Ramos (cell line): ENCODE measurements around the gene GABRG3.

Experiments used
- in situ Hi-C: fragments of 300-500 bp; cut with MboI; formaldehyde crosslinking; loops from one replicate; pipeline ENCODE4 v1.14.3; 2022; ENCODE audit warnings: low sequenced_read_pairs; ENCODE audit not compliant: unreplicated experiment

Gene GABRG3

GRCh38 chr15:26970712-26971210, at the start of gene GABRG3:
TSS of gene GABRG3 (plus strand) at chr15:26971181.
- in situ Hi-C loops: no loop called here

- in situ Hi-C loops: no loop called here
Observed at GRCh38 chr15:26921433-26921832, 49.5 kb upstream of the GABRG3 start.

- in situ Hi-C loops: no loop called here
Observed at GRCh38 chr15:26926081-26926480, 44.9 kb upstream of the GABRG3 start.

GRCh38 chr15:26928051-26928450, 42.9 kb upstream of the GABRG3 start:
- in situ Hi-C loops: no loop called here

- in situ Hi-C loops: no loop called here
Observed at GRCh38 chr15:26929588-26929987, 41.4 kb upstream of the GABRG3 start.

GRCh38 chr15:26934848-26935247, 36.1 kb upstream of the GABRG3 start:
- in situ Hi-C loops: no loop called here

- in situ Hi-C loops: no loop called here
Observed at GRCh38 chr15:26935322-26935721, 35.7 kb upstream of the GABRG3 start.

GRCh38 chr15:26936502-26936901, 34.5 kb upstream of the GABRG3 start:
- in situ Hi-C loops: no loop called here

- in situ Hi-C loops: no loop called here
Observed at GRCh38 chr15:26937134-26937533, 33.8 kb upstream of the GABRG3 start.

- in situ Hi-C loops: no loop called here
Observed at GRCh38 chr15:26939398-26939797, 31.6 kb upstream of the GABRG3 start.

- in situ Hi-C loops: no loop called here
Observed at GRCh38 chr15:26941489-26941888, 29.5 kb upstream of the GABRG3 start.

- in situ Hi-C loops: no loop called here
Observed at GRCh38 chr15:26943866-26944265, 27.1 kb upstream of the GABRG3 start.

GRCh38 chr15:26945046-26945445, 25.9 kb upstream of the GABRG3 start:
- in situ Hi-C loops: no loop called here

GRCh38 chr15:26950001-26950400, 21.0 kb upstream of the GABRG3 start:
- in situ Hi-C loops: no loop called here

- in situ Hi-C loops: no loop called here
Observed at GRCh38 chr15:26954403-26954802, 16.6 kb upstream of the GABRG3 start.

- in situ Hi-C loops: no loop called here
Observed at GRCh38 chr15:26967719-26968269, 3.2 kb upstream of the GABRG3 start.

- in situ Hi-C loops: no loop called here
Observed at GRCh38 chr15:26968806-26969205, 2.2 kb upstream of the GABRG3 start.

GRCh38 chr15:26971271-26972018, 464 bp downstream of the GABRG3 start:
- in situ Hi-C loops: no loop called here

- in situ Hi-C loops: no loop called here
Observed at GRCh38 chr15:26972636-26973035, 1.7 kb downstream of the GABRG3 start.

- in situ Hi-C loops: no loop called here
Observed at GRCh38 chr15:26974120-26974780, 3.3 kb downstream of the GABRG3 start.

- in situ Hi-C loops: no loop called here
Observed at GRCh38 chr15:26981492-26981891, 10.5 kb downstream of the GABRG3 start.
